ENCODE measurements around the gene HAND1.

HAND1 gene

DNA sequence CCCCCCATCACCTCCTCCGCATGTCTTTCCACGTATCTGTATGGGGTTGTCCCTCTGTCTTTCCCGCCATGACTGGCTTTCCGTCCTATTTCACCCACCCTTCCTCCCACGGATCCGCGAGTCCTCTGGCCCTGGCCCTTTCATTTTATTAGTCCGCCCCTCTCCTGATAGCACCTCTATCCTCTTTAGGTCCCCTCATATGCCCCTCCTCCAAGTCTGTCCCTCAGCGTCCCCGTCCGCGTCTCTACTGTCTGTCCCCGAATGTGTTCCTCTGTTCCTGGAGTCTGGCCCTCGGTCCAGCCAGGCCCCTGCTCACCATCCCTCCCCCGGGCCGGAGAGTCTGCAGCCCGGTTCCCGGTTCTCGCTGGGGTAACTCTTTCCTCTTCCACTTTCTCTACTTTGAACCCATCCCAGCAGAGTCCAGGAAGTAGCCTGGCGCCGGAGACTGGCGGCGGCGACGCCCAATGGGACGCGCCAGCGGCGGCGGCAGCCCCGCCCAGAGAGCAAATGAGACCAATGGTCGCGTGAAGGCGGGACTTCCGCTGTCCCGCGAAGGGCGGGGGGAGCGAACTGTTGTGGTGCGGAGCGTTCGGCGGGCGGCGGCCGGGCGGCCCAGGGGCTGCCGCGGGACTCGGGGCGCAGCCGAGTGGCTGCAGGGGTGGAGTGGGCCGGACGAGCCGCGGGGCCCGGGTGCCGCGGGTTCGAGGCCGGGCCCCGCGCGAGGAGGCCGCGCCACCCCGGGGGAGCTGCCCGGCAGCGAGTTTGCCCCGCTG lies 32.4 kb downstream of the HAND1 start, which contains the start of gene SAP30L:
Gene SAP30L (plus strand): TSS at position 576 of the 773 bp plus-strand sequence. CDS start 608 bp downstream, outside the sequence.
- Mint-ChIP-seq H3K9me3 (no peaks in the 10 kb centered on the region), H3K27ac (peak within 1 kb of the TSS; percentile 20), H3K27me3 (ENCODE audit: low read depth, poor library complexity) (no peaks in the 10 kb centered on the region), H3K4me1 (peaks cover 40% of the 10 kb centered on the region), H3K4me3 (peak within 1 kb of the TSS; percentile 98), H3K36me3 (ENCODE audit: low read depth) (peaks cover 25% of the 10 kb centered on the region)
- DNase-seq, result peak; percentile 97
- TF ChIP-seq, protein P1, sequence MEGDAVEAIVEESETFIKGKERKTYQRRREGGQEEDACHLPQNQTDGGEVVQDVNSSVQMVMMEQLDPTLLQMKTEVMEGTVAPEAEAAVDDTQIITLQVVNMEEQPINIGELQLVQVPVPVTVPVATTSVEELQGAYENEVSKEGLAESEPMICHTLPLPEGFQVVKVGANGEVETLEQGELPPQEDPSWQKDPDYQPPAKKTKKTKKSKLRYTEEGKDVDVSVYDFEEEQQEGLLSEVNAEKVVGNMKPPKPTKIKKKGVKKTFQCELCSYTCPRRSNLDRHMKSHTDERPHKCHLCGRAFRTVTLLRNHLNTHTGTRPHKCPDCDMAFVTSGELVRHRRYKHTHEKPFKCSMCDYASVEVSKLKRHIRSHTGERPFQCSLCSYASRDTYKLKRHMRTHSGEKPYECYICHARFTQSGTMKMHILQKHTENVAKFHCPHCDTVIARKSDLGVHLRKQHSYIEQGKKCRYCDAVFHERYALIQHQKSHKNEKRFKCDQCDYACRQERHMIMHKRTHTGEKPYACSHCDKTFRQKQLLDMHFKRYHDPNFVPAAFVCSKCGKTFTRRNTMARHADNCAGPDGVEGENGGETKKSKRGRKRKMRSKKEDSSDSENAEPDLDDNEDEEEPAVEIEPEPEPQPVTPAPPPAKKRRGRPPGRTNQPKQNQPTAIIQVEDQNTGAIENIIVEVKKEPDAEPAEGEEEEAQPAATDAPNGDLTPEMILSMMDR (IDR thresholded peaks at IDR 0.05), result no peak

DNA sequence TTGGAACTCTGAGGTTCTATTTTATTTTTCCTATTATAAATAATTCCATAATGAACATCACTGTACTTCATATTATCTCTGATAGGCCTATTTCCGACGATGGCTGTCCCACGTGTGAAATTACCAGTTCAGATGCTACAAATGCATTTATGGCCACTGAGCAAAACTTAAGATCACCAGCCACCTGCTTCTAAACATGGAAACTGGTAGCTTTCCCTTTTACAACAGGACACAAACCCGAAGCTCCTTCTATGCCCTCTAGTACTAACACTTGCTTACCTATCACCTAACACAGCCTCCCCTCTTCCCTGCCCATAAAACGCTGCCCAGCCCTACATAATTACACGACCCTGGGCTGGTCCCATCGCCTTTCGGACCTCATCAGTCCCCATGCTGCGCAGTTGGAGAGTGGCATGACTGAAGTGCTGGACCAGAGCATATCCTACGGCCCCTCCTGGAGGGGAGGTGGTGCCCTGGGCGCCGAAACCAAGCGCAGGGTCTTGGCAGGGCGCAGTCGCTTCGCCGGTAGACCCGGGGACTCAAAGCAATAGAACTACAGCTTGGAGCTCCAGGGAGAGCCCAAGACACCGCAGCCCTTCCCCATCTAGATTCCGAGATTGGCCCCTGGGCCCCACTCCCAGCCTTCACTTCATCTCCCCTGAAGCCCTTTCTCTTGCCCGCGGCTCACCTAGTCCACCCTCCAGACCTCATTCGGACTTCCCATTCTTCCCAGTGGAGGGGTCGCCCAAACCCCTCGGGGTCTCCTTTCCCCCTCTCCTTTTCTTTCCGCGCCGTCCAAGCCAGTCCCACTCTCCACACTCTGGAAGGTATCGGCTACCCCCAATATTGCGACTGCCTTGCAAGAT lies 33.2 kb downstream of the HAND1 start:
- TF ChIP-seq, protein P1 (IDR thresholded peaks at IDR 0.05), result no peak
- Mint-ChIP-seq H3K27me3 (ENCODE audit: low read depth, poor library complexity) (no peaks in the 10 kb centered on the region), H3K4me3 (peak overlapping the region; percentile 98), H3K27ac (no peak overlapping the region), H3K36me3 (ENCODE audit: low read depth) (peaks cover 24% of the 10 kb centered on the region), H3K4me1 (peaks cover 40% of the 10 kb centered on the region), H3K9me3 (no peaks in the 10 kb centered on the region)
- DNase-seq, result peak; percentile 39

DNA sequence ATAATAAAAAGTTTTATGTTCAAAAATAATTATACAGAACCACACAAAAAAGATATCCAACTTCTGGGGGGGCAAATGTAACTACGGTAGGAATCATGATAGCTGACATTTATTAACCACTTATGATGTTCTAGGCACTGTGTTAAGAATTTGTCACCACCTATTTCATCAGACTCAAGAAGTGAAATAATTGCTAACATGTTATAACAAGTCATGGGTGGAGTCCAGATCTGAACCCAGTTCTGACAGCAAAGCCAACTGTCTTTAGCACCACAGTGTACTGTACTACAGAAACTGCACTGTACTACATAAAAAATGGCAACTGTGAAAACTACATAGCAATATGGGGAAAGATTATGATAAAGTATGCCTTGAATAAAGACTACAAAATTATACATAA lies 35.2 kb downstream of the HAND1 start:
- peaks cover 26% of the 10 kb centered on the region for H3K4me1 Mint-ChIP-seq
- no peaks in the 10 kb centered on the region for H3K9me3 Mint-ChIP-seq
- H3K27me3 Mint-ChIP-seq (ENCODE audit: low read depth, poor library complexity), result peaks cover 3% of the 10 kb centered on the region
- DNase-seq, result no peak
- H3K4me3 Mint-ChIP-seq, result no peak overlapping the region
- TF ChIP-seq, protein P1 (IDR thresholded peaks at IDR 0.05), result no peak
- H3K36me3 Mint-ChIP-seq (ENCODE audit: low read depth), result peaks cover 31% of the 10 kb centered on the region
- H3K27ac Mint-ChIP-seq, result no peak overlapping the region

DNA sequence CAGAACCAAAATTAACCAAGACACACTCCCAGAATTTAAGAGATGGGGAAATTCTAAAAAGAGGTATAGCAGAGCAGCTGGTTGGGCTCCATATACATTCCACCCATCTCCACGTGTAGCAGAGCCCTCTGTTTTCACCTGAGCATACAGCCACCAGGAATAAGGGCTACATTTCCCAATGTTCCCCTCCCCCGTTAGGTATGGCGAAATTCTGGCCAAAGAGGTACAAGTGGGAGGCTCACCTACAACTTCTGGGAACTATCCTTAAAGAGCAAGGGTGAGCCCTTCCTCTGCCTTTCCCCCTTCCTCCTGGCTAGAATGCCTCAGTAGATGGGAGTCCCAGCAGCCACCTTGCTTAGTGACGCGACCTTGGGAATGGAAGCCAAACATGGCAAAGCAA lies 37.5 kb downstream of the HAND1 start:
- Mint-ChIP-seq H3K36me3 (ENCODE audit: low read depth) (peaks cover 52% of the 10 kb centered on the region), H3K27ac (no peak overlapping the region), H3K4me3 (no peak overlapping the region), H3K27me3 (ENCODE audit: low read depth, poor library complexity) (peaks cover 3% of the 10 kb centered on the region), H3K9me3 (peaks cover 5% of the 10 kb centered on the region), H3K4me1 (peaks cover 12% of the 10 kb centered on the region)
- TF ChIP-seq, protein P1 (IDR thresholded peaks at IDR 0.05), result no peak
- DNase-seq, result no peak

DNA sequence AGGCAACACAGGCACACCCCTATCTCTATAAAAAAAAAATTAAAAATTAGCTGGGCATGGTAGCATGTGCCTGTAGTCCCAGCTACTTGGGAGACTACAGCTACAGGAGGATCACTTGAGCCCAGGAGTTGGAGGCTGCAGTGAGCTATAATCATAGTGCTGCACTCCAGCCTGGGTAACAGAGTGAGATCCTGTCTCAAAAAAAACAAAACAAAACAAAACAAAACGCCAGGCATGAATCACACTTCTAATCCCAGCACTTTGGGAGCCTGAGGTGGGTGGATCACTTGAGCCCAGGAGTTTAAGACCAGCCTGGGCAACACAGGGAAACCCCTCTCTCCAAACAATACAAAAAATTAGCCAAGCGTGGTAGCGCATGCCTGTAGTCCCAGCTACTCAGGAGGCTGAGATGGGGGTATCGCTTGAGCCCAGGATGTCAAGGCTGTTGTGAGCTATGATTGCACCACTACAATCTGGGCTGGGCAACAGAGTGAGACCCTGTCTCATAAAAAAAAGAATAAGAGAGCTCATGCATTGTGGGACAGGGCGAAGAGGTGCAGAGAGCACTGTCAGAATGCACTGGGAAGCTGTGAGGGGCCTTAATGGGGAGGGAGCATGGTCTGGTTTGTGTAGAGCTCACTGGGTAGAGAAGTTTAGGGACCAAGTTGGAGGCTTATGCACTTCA lies 40.6 kb downstream of the HAND1 start:
- Mint-ChIP-seq H3K4me1 (no peaks in the 10 kb centered on the region), H3K27ac (no peak overlapping the region), H3K9me3 (peaks cover 5% of the 10 kb centered on the region), H3K27me3 (ENCODE audit: low read depth, poor library complexity) (peaks cover 3% of the 10 kb centered on the region), H3K4me3 (no peak overlapping the region), H3K36me3 (ENCODE audit: low read depth) (peaks cover 65% of the 10 kb centered on the region)
- TF ChIP-seq, protein P1 (IDR thresholded peaks at IDR 0.05), result no peak
- no peak for DNase-seq

Measured in nephron progenitor cell (in vitro differentiated cells).